RWPE2 (cell line): ENCODE results near the gene ROBO4.

Source experiments
- ATAC-seq: fragments of 200-7000 bp; cut with Tn5 transposase; 3 replicates; pipeline ENCODE4 v1.9.1; 2021; ENCODE audit warnings: low read depth
- DNase-seq: peaks from one replicate; pipeline ENCODE4 v3.0.0-alpha.2; 2020; ENCODE audit warnings: low spot score
- H3K27ac ChIP-seq: fragments of 450-650 bp; 2 replicates; pipeline ENCODE4 v1.5.1; 2017; ENCODE audit warnings: mild to moderate bottlenecking; ENCODE audit not compliant: poor library complexity, severe bottlenecking
- H3K27me3 ChIP-seq: fragments of 250-450 bp; sonication (Bioruptor Pico); 2 replicates; pipeline ENCODE4 v1.5.1; 2021; ENCODE audit warnings: mild to moderate bottlenecking, moderate library complexity; ENCODE audit not compliant: insufficient read depth, poor library complexity, severe bottlenecking
- H3K36me3 ChIP-seq: fragments of 250-450 bp; sonication (Bioruptor Pico); 2 replicates; pipeline ENCODE4 v1.5.1; 2020; ENCODE audit warnings: low read depth, mild to moderate bottlenecking, moderate library complexity
- H3K4me1 ChIP-seq: fragments of 250-450 bp; sonication (Bioruptor Pico); 2 replicates; pipeline ENCODE4 v1.5.1; 2021; ENCODE audit warnings: mild to moderate bottlenecking, moderate library complexity; ENCODE audit not compliant: insufficient read depth, poor library complexity, severe bottlenecking
- H3K4me3 ChIP-seq: fragments of 250-450 bp; sonication (Bioruptor Pico); 2 replicates; pipeline ENCODE4 v1.5.1; 2021; ENCODE audit warnings: mild to moderate bottlenecking, moderate library complexity; ENCODE audit not compliant: severe bottlenecking
- H3K9me3 ChIP-seq: fragments of 250-450 bp; sonication (Bioruptor Pico); 2 replicates; pipeline ENCODE4 v1.5.1; 2021; ENCODE audit warnings: mild to moderate bottlenecking, moderate library complexity; ENCODE audit not compliant: severe bottlenecking
- TF ChIP-seq, protein P1 (sequence below): fragments of 450-650 bp; IDR thresholded peaks from one replicate; pipeline ENCODE4 v1.5.1; 2017; ENCODE audit warnings: mild to moderate bottlenecking, moderate library complexity; ENCODE audit not compliant: poor library complexity, severe bottlenecking

ROBO4 gene

DNA sequence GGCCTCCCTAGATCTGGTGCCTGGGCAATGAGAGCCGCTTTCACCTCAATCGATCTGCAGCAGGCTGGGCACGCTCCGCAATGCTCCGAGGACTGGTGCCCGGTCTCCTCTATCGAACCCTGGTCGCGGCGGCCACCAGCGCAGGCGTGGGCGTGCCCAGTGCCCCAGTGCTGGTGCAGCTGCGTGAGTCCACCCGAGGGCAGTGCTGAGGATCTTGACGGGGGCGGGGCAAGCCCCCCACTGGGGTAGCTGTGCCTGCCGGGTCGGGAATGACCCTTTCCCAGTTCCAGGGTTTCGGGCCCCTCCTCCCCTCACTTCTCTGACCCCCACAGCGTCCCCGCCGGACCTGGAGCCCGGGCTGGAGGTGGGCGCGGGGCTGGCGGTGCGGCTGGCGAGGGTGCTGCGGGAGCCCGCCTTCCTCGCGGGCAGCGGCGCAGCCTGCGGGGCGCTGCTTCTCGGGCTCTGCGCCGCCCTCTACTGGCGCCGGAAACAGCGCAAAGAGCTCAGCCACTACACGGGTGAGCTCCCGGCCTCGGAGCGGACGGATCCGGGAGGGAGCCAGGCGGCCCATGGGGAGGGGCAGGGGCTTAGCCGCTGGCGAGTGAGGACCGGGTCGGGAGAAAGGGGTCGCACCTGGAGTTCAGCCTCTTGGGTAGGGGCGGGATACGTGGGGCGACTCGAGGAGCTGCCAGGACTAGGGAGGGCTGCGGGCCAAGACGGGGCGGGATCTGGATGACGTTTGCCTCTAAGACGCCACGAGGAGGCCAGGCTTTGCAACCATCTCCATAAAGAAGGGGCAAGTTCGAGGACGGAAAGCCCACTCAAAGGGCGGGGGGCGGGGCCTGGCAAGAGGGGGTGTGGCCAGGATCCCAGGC lies 21.5 kb downstream of the ROBO4 start:
- Histone ChIP-seq H3K4me1 (no peaks in the 10 kb centered on the region), H3K27ac (peak overlapping the region; percentile 38), H3K27me3 (peaks cover 3% of the 10 kb centered on the region), H3K4me3 (peak overlapping the region; percentile 42), H3K9me3 (no peaks in the 10 kb centered on the region), H3K36me3 (0 out of 2 replicates have a peak, but pooled peaks cover 3% of the 10 kb centered on the region)
- peak; percentile 88 for DNase-seq
- peak; percentile 93 for ATAC-seq
- TF ChIP-seq, protein P1, sequence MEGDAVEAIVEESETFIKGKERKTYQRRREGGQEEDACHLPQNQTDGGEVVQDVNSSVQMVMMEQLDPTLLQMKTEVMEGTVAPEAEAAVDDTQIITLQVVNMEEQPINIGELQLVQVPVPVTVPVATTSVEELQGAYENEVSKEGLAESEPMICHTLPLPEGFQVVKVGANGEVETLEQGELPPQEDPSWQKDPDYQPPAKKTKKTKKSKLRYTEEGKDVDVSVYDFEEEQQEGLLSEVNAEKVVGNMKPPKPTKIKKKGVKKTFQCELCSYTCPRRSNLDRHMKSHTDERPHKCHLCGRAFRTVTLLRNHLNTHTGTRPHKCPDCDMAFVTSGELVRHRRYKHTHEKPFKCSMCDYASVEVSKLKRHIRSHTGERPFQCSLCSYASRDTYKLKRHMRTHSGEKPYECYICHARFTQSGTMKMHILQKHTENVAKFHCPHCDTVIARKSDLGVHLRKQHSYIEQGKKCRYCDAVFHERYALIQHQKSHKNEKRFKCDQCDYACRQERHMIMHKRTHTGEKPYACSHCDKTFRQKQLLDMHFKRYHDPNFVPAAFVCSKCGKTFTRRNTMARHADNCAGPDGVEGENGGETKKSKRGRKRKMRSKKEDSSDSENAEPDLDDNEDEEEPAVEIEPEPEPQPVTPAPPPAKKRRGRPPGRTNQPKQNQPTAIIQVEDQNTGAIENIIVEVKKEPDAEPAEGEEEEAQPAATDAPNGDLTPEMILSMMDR = peak; percentile 96

DNA sequence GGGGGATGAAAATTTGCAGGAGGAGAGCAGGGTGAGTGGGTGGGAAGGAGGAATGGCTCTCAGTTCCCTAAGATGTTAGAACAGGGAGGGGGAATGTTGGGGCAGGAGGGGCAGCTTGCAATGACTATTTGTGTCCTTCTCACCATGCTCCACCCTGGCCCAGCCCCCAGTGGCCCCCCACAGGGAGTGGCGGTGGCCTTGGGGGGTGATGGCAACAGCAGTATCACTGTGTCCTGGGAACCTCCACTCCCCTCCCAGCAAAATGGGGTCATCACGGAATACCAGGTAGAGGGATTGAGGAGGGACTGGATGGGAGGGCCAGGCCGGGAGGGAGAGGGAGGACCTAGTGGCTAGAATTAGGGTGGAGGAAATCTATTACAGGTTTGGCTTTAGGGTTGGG lies 22.3 kb downstream of the ROBO4 start:
- Histone ChIP-seq H3K36me3 (0 out of 2 replicates have a peak, but pooled peaks cover 3% of the 10 kb centered on the region), H3K9me3 (no peaks in the 10 kb centered on the region), H3K27me3 (peaks cover 11% of the 10 kb centered on the region), H3K27ac (no peak overlapping the region), H3K4me3 (no peak overlapping the region), H3K4me1 (no peaks in the 10 kb centered on the region)
- TF ChIP-seq, protein P1 = no peak
- DNase-seq = no peak
- ATAC-seq = no peak

GRCh38 chr11:124874571-124875255 lies 23.0 kb downstream of the ROBO4 start:
- Histone ChIP-seq H3K9me3 (no peaks in the 10 kb centered on the region), H3K36me3 (0 out of 2 replicates have a peak, but pooled peaks cover 3% of the 10 kb centered on the region), H3K4me3 (no peak overlapping the region), H3K4me1 (no peaks in the 10 kb centered on the region), H3K27ac (no peak overlapping the region), H3K27me3 (peaks cover 18% of the 10 kb centered on the region)
- DNase-seq (no peak), ATAC-seq (no peak)
- TF ChIP-seq, protein P1 = no peak

- Histone ChIP-seq H3K4me3 (no peak overlapping the region), H3K4me1 (no peaks in the 10 kb centered on the region), H3K27ac (no peak overlapping the region), H3K9me3 (no peaks in the 10 kb centered on the region), H3K27me3 (peaks cover 25% of the 10 kb centered on the region), H3K36me3 (no peaks in the 10 kb centered on the region)
- ATAC-seq (no peak), DNase-seq (no peak)
- TF ChIP-seq, protein P1 = no peak
Observed at GRCh38 chr11:124873951-124874350, 23.7 kb downstream of the ROBO4 start.
